Neural progenitor cell (in vitro differentiated cells): ENCODE measurements around the gene ANKRD22. TPM values are rescaled to one million over a fixed set of nuclear protein-coding genes. Genes with fewer than 3 reads are reported as not detected.

ENCODE experiments used
- DNase-seq: peaks from one replicate; pipeline ENCODE4 v3.0.0-alpha.2; 2016; ENCODE audit warnings: low spot score
- H2AFZ ChIP-seq: fragments of 200-600 bp; sonication (generic); replicated peaks from 2 replicates; pipeline ENCODE4 v1.6.1; 2016; ENCODE audit warnings: antibody characterized with exemption
- H3F3A ChIP-seq: fragments of 200-600 bp; sonication (generic); 2 replicates; pipeline ENCODE4 v1.6.1; 2016; ENCODE audit warnings: antibody characterized with exemption, low read depth
- H3K27ac ChIP-seq: fragments of 200-600 bp; sonication (generic); 2 replicates; pipeline ENCODE4 v1.5.1; 2016; ENCODE audit warnings: mild to moderate bottlenecking
- H3K27me3 ChIP-seq: fragments of 200-600 bp; sonication (generic); 2 replicates; pipeline ENCODE4 v1.6.1; 2016; ENCODE audit warnings: mild to moderate bottlenecking, moderate library complexity
- H3K36me3 ChIP-seq: fragments of 200-600 bp; sonication (generic); 2 replicates; pipeline ENCODE4 v1.5.1; 2016
- H3K4me1 ChIP-seq: fragments of 200-600 bp; sonication (generic); 2 replicates; pipeline ENCODE4 v1.6.1; 2016; ENCODE audit warnings: mixed run types
- H3K4me2 ChIP-seq: fragments of 200-600 bp; sonication (generic); 2 replicates; pipeline ENCODE4 v1.6.1; 2016
- H3K4me3 ChIP-seq: fragments of 200-600 bp; sonication (generic); 2 replicates; pipeline ENCODE4 v1.5.1; 2016
- H3K79me2 ChIP-seq: fragments of 200-600 bp; sonication (generic); 2 replicates; pipeline ENCODE4 v1.6.1; 2016; ENCODE audit warnings: low read depth
- H3K9ac ChIP-seq: fragments of 200-600 bp; sonication (generic); 2 replicates; pipeline ENCODE4 v1.6.1; 2016
- H3K9me3 ChIP-seq: fragments of 200-600 bp; sonication (generic); 2 replicates; pipeline ENCODE4 v1.5.1; 2016; ENCODE audit warnings: low read depth
- H4K20me1 ChIP-seq: fragments of 200-600 bp; sonication (generic); 2 replicates; pipeline ENCODE4 v1.6.1; 2016; ENCODE audit warnings: low read depth
- H3K27ac Mint-ChIP-seq: 3 replicates; pipeline ENCODE4 v1.8.0; 2021; ENCODE audit warnings: mixed read lengths
- H3K27me3 Mint-ChIP-seq: 2 replicates; pipeline ENCODE4 v1.8.0; 2022; ENCODE audit warnings: low read depth, mild to moderate bottlenecking, inconsistent platforms, moderate library complexity, mixed read lengths; ENCODE audit not compliant: insufficient read depth
- H3K36me3 Mint-ChIP-seq: 3 replicates; pipeline ENCODE4 v1.8.0; 2021; ENCODE audit warnings: mixed read lengths
- H3K4me1 Mint-ChIP-seq: 3 replicates; pipeline ENCODE4 v1.8.0; 2021; ENCODE audit warnings: mixed read lengths
- H3K4me3 Mint-ChIP-seq: 3 replicates; pipeline ENCODE4 v1.8.0; 2021; ENCODE audit warnings: mild to moderate bottlenecking, moderate library complexity, mixed read lengths
- H3K9me3 Mint-ChIP-seq: 3 replicates; pipeline ENCODE4 v1.8.0; 2020; ENCODE audit warnings: mixed read lengths
- EZH2 ChIP-seq: fragments of 200-600 bp; sonication (generic); IDR thresholded peaks from 2 replicates; pipeline ENCODE4 v1.6.1; 2017; ENCODE audit warnings: antibody characterized with exemption, mild to moderate bottlenecking, moderate library complexity
- EZH2phosphoT487 ChIP-seq: fragments of 200-600 bp; sonication (generic); IDR thresholded peaks from 2 replicates; pipeline ENCODE4 v1.6.1; 2017; ENCODE audit warnings: antibody characterized with exemption
- total RNA-seq: library from RNA; depleted of rRNA; stranded (reverse); fragments of >200 nt; gene quantifications from 2 replicates; pipeline ENCODE4 v1.2.3, GENCODE V29; 2015; ENCODE audit warnings: low replicate concordance
- TF ChIP-seq, protein P1 (sequence below): fragments of 200-600 bp; sonication (generic); IDR thresholded peaks from 2 replicates; pipeline ENCODE4 v1.5.1; 2017; ENCODE audit warnings: antibody characterized with exemption, mild to moderate bottlenecking

The ANKRD22 gene
- total RNA-seq, 1 donor from 2014 or later, result not detected

GRCh38 chr10:88802523-88803285 is 48.9 kb downstream of the ANKRD22 start, which contains the start of gene LIPM:
Gene LIPM (plus strand): TSS chr10:88802730. CDS start chr10:88802897, 167 bp downstream.
- Mint-ChIP-seq H3K27ac (no peak within 1 kb of the TSS), H3K36me3 (no peaks in the 10 kb centered on the region), H3K4me1 (peaks cover 4% of the 10 kb centered on the region), H3K9me3 (no peaks in the 10 kb centered on the region), H3K4me3 (no peak within 1 kb of the TSS), H3K27me3 (peaks cover 5% of the 10 kb centered on the region)
- no peaks in the 10 kb centered on the region for H3K27me3 ChIP-seq
- H3K4me1 ChIP-seq, result no peaks in the 10 kb centered on the region
- no peaks in the 10 kb centered on the region for H3K36me3 ChIP-seq
- H4K20me1 ChIP-seq, result no peaks in the 10 kb centered on the region
- H3K9ac ChIP-seq, result no peak within 1 kb of the TSS
- no peak within 1 kb of the TSS for H3K4me3 ChIP-seq
- H3K9me3 ChIP-seq, result no peaks in the 10 kb centered on the region
- no peaks in the 10 kb centered on the region for H3F3A ChIP-seq
- no peak for DNase-seq
- no peak within 1 kb of the TSS for H2AFZ ChIP-seq
- TF ChIP-seq EZH2phosphoT487 (no peak), EZH2 (no peak)
- TF ChIP-seq, protein P1, sequence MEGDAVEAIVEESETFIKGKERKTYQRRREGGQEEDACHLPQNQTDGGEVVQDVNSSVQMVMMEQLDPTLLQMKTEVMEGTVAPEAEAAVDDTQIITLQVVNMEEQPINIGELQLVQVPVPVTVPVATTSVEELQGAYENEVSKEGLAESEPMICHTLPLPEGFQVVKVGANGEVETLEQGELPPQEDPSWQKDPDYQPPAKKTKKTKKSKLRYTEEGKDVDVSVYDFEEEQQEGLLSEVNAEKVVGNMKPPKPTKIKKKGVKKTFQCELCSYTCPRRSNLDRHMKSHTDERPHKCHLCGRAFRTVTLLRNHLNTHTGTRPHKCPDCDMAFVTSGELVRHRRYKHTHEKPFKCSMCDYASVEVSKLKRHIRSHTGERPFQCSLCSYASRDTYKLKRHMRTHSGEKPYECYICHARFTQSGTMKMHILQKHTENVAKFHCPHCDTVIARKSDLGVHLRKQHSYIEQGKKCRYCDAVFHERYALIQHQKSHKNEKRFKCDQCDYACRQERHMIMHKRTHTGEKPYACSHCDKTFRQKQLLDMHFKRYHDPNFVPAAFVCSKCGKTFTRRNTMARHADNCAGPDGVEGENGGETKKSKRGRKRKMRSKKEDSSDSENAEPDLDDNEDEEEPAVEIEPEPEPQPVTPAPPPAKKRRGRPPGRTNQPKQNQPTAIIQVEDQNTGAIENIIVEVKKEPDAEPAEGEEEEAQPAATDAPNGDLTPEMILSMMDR, result no peak
- H3K27ac ChIP-seq, result no peak within 1 kb of the TSS
- H3K79me2 ChIP-seq, result no peaks in the 10 kb centered on the region
- no peak within 1 kb of the TSS for H3K4me2 ChIP-seq

GRCh38 chr10:88800152-88801125 is 51.2 kb downstream of the ANKRD22 start:
- Histone ChIP-seq H3K27ac (no peak overlapping the region), H3K9me3 (no peaks in the 10 kb centered on the region), H3K4me2 (no peak overlapping the region), H3K79me2 (no peaks in the 10 kb centered on the region), H3K36me3 (no peaks in the 10 kb centered on the region), H4K20me1 (no peaks in the 10 kb centered on the region), H3K4me3 (no peak overlapping the region), H3K27me3 (no peaks in the 10 kb centered on the region), H3K4me1 (no peaks in the 10 kb centered on the region), H3F3A (no peaks in the 10 kb centered on the region), H2AFZ (no peak overlapping the region), H3K9ac (no peak overlapping the region)
- Mint-ChIP-seq H3K4me1 (peaks cover 4% of the 10 kb centered on the region), H3K36me3 (no peaks in the 10 kb centered on the region), H3K9me3 (no peaks in the 10 kb centered on the region), H3K27me3 (peaks cover 5% of the 10 kb centered on the region), H3K4me3 (no peak overlapping the region), H3K27ac (no peak overlapping the region)
- DNase-seq, result no peak
- TF ChIP-seq EZH2phosphoT487, result no peak
- TF ChIP-seq, protein P1, result no peak
- no peak for TF ChIP-seq EZH2

- H3K27ac Mint-ChIP-seq, result no peak overlapping the region
- H3K4me3 Mint-ChIP-seq, result no peak overlapping the region
- H4K20me1 ChIP-seq, result no peaks in the 10 kb centered on the region
- no peaks in the 10 kb centered on the region for H3K4me1 ChIP-seq
- DNase-seq, result no peak
- no peaks in the 10 kb centered on the region for H3K79me2 ChIP-seq
- no peak overlapping the region for H3K27ac ChIP-seq
- no peaks in the 10 kb centered on the region for H3K36me3 Mint-ChIP-seq
- H3K4me1 Mint-ChIP-seq, result no peaks in the 10 kb centered on the region
- no peaks in the 10 kb centered on the region for H3F3A ChIP-seq
- no peak overlapping the region for H2AFZ ChIP-seq
- TF ChIP-seq EZH2phosphoT487 (no peak), EZH2 (no peak)
- TF ChIP-seq, protein P1, result no peak
- no peaks in the 10 kb centered on the region for H3K9me3 ChIP-seq
- no peak overlapping the region for H3K4me2 ChIP-seq
- H3K4me3 ChIP-seq, result no peak overlapping the region
- no peak overlapping the region for H3K9ac ChIP-seq
- H3K9me3 Mint-ChIP-seq, result no peaks in the 10 kb centered on the region
- H3K27me3 ChIP-seq, result no peaks in the 10 kb centered on the region
- no peaks in the 10 kb centered on the region for H3K36me3 ChIP-seq
- peaks cover 7% of the 10 kb centered on the region for H3K27me3 Mint-ChIP-seq
Measured at GRCh38 chr10:88794731-88795130, 56.9 kb downstream of the ANKRD22 start.
